Natural killer cell (primary cell): Measurements from ENCODE around the gene GNAI2. TPM values are rescaled to one million over a fixed set of nuclear protein-coding genes. Genes with fewer than 3 reads are reported as not detected.

Experiments used
- ATAC-seq, 3 donors: fragments of 150-1000 bp in 2 of 3; fragments of 200-7000 bp in 1 of 3; cut with Tn5 transposase; 1 replicate in 1 of 3; 2 replicates in 2 of 3; pipeline ENCODE4 v1.10.0; 2021; ENCODE audit warnings: mild to moderate bottlenecking in 2 of 3, moderate library complexity in 2 of 3
- DNase-seq, 2 donors: peaks; one replicate each; pipeline versions ENCODE4 v3.0.0 to v3.0.0-alpha.2; 2013 to 2021; ENCODE audit warnings: mixed read lengths in 1 of 2
- H3K27ac ChIP-seq: one replicate; pipeline ENCODE4 v1.5.1; 2013; ENCODE audit warnings: mild to moderate bottlenecking, low read length
- H3K27me3 ChIP-seq: one replicate; pipeline ENCODE4 v1.6.1; 2013; ENCODE audit warnings: low read length; ENCODE audit not compliant: control insufficient read depth, insufficient read depth
- H3K36me3 ChIP-seq: one replicate; pipeline ENCODE4 v1.6.1; 2013; ENCODE audit warnings: low read length; ENCODE audit not compliant: control insufficient read depth, insufficient read depth
- H3K4me1 ChIP-seq: one replicate; pipeline ENCODE4 v1.6.1; 2013; ENCODE audit warnings: low read length; ENCODE audit not compliant: control insufficient read depth, insufficient read depth
- H3K4me3 ChIP-seq: one replicate; pipeline ENCODE4 v1.5.1; 2013; ENCODE audit warnings: low read length
- H3K9me3 ChIP-seq: one replicate; pipeline ENCODE4 v1.6.1; 2013; ENCODE audit warnings: low read length; ENCODE audit not compliant: control insufficient read depth, insufficient read depth
- H3K27ac Mint-ChIP-seq, 2 donors: one replicate each; pipeline ENCODE4 v1.8.0; 2022; ENCODE audit warnings: mild to moderate bottlenecking in 2 of 2, mixed read lengths in 2 of 2, moderate library complexity in 1 of 2
- H3K27me3 Mint-ChIP-seq, 2 donors: one replicate each; pipeline ENCODE4 v1.8.0; 2022; ENCODE audit warnings: low read depth in 2 of 2, mixed read lengths in 2 of 2
- H3K36me3 Mint-ChIP-seq: one replicate; pipeline ENCODE4 v1.8.0; 2022; ENCODE audit warnings: mixed read lengths
- H3K4me1 Mint-ChIP-seq, 2 donors: one replicate each; pipeline ENCODE4 v1.8.0; 2022; ENCODE audit warnings: mixed read lengths in 2 of 2
- H3K4me3 Mint-ChIP-seq: one replicate; pipeline ENCODE4 v1.8.0; 2022; ENCODE audit warnings: mild to moderate bottlenecking, moderate library complexity, mixed read lengths
- H3K9me3 Mint-ChIP-seq, 2 donors: one replicate each; pipeline ENCODE4 v1.8.0; 2022; ENCODE audit warnings: mixed read lengths in 2 of 2
- WGBS: methylation state at CpG from one replicate; pipeline ENCODE4 v1.1.7; 2013; ENCODE audit warnings: missing lambda C conversion rate; ENCODE audit not compliant: insufficient coverage; 5-methylcytosine and 5-hydroxymethylcytosine counted together
- intact Hi-C: fragments of 100-400 bp; cut with micrococcal nuclease; formaldehyde crosslinking; loops from one replicate; pipeline ENCODE4 v1.14.2; 2022
- total RNA-seq, 4 donors: library from RNA; stranded (reverse); fragments of 120-200 nt in 1 of 4; gene quantifications; one replicate each; pipeline versions ENCODE4 v1.2.3 to v1.2.4, GENCODE V29; 2013 to 2022
- TF ChIP-seq, protein P1 (sequence below): fragments of 200-600 bp; IDR thresholded peaks from one replicate; pipeline ENCODE4 v1.8.0; 2022; ENCODE audit warnings: antibody characterized with exemption

Gene GNAI2
- total RNA-seq, 3 donors from 2014 or later (not counting 1 experiment from before 2014, with no cell fraction given) = 428 to 467 (median 447) TPM

DNA sequence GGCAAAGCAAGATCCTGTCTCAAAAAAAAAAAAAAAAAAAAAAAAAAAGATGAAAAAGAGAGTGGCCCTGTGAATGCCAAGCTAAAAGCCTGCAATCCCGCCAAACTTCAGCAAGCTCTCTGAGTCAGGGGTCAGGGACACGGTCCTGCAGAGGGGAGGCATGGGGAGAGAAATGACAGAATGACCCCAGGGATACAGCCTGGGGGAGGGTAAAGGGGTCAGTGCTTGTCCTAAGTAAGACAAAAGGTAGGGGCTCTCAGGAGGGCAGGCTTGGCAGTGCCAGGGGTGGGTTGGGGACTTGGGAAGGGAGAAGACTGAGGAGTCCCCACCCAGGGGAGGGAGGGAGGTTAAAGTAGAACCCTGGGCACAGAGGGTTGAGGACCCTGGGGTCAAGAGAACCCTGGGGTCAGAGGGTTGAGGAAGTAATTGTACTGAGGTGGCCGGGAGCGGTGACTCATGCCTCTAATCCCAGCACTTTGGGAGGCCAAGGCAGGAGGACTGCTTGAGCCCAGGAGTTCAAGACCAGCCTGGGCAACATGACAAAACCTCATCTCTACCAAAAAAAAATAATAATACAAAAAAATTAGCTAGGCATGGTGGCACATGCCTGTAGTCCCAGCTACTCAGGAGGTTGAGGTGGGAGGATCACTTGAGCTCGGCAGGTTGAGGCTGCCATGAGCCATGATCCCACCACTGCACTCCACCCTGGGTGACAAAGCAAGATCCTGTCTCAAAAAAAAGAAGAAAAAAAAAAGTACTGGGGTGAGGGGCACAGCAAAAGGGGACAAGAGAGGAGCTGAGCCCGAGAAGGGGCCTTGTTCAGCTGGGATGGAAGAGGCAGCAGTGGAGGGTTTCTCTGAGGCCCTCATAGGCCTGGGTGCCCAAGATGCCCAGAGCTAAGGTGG, 27.7 kb downstream of the GNAI2 start:
- TF ChIP-seq, protein P1, sequence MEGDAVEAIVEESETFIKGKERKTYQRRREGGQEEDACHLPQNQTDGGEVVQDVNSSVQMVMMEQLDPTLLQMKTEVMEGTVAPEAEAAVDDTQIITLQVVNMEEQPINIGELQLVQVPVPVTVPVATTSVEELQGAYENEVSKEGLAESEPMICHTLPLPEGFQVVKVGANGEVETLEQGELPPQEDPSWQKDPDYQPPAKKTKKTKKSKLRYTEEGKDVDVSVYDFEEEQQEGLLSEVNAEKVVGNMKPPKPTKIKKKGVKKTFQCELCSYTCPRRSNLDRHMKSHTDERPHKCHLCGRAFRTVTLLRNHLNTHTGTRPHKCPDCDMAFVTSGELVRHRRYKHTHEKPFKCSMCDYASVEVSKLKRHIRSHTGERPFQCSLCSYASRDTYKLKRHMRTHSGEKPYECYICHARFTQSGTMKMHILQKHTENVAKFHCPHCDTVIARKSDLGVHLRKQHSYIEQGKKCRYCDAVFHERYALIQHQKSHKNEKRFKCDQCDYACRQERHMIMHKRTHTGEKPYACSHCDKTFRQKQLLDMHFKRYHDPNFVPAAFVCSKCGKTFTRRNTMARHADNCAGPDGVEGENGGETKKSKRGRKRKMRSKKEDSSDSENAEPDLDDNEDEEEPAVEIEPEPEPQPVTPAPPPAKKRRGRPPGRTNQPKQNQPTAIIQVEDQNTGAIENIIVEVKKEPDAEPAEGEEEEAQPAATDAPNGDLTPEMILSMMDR = no peak
- Mint-ChIP-seq H3K9me3 (no peaks in the 10 kb centered on the region), H3K36me3 (no peaks in the 10 kb centered on the region), H3K27ac (no peak overlapping the region), H3K27me3 (peaks cover 0 to 6% of the 10 kb centered on the region in 2 donors), H3K4me3 (no peak overlapping the region), H3K4me1 (peaks cover 5 to 6% of the 10 kb centered on the region in 2 donors)
- Histone ChIP-seq H3K9me3 (no peaks in the 10 kb centered on the region), H3K4me3 (no peak overlapping the region), H3K27ac (no peak overlapping the region), H3K27me3 (peaks cover 3% of the 10 kb centered on the region), H3K4me1 (peaks cover 19% of the 10 kb centered on the region), H3K36me3 (peaks cover 6% of the 10 kb centered on the region)
- ATAC-seq (no peak), DNase-seq (no peak)
- WGBS = 82% methylated on average over 6 of the region's 6 CpGs
- intact Hi-C loops = no loop called here

DNA sequence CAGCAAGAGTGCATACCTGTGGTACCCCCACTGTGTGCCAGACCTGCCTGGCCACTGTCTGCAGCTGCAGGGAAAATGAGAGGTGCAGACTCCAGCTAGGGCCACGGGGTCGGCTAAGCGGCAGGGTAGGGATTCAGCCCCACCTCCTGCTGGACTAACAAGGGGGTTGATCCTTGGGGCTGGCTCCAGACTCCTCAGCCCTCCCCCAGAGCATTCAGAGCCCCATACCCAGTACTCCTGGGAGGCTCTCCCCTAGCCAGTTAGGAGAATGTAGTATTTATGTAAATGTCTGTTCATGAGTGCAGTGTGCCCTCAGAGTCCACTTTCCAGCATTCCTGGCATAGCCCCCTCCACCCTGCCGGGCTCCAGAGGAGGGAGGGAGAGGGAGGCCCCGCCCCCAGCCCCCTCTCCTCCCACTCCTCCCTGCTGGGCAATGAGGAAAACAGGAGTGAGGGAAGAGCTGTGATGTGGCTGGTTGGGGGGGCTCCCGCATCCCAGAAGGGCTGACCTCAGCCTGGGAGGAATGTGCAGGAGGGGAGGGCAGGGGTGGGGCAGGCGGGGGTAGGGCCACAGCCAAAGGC, 28.5 kb downstream of the GNAI2 start:
- WGBS = 94% methylated on average over 3 of the region's 7 CpGs
- DNase-seq (no peak), ATAC-seq (no peak)
- no peaks in the 10 kb centered on the region for H3K9me3 ChIP-seq
- H3K36me3 Mint-ChIP-seq = no peaks in the 10 kb centered on the region
- no peak overlapping the region for H3K4me3 Mint-ChIP-seq
- H3K4me3 ChIP-seq = no peak overlapping the region
- H3K4me1 Mint-ChIP-seq = peaks cover 5 to 6% of the 10 kb centered on the region in 2 donors
- peaks cover 0 to 6% of the 10 kb centered on the region in 2 donors for H3K27me3 Mint-ChIP-seq
- peaks cover 16% of the 10 kb centered on the region for H3K4me1 ChIP-seq
- H3K36me3 ChIP-seq = peaks cover 3% of the 10 kb centered on the region
- H3K9me3 Mint-ChIP-seq = no peaks in the 10 kb centered on the region
- no peak overlapping the region for H3K27ac ChIP-seq
- no peak overlapping the region for H3K27ac Mint-ChIP-seq
- peaks cover 3% of the 10 kb centered on the region for H3K27me3 ChIP-seq
- intact Hi-C loops = no loop called here
- TF ChIP-seq, protein P1 = no peak

DNA sequence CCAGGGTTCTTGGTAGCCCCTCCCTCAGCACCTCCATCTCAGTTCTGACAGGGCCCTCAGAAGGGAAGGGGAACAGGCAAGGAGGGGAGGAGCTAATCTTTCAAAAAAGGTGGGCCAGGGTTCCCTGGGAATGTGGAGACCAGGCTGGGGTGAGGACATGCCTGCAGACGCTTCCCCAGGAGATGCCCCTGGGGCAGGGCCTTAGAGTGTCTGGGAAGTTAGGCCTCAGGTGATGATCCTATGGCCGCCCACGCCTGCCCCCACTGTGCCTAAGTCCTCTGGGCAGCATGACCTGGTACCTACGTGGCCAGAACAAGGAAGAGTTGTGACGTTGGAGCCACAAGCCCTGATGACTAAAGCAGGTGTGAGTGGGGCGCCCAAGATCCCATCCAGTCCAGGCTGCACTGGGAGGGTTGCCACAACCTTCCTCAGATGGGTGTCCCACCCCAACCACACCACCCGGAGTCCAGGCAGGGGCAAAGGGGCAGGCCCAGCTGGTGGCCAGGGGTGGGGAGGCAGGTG, 29.0 kb downstream of the GNAI2 start:
- DNase-seq (no peak), ATAC-seq (no peak)
- intact Hi-C loops = no loop called here
- 81% methylated on average over 7 of the region's 7 CpGs for WGBS
- Histone ChIP-seq H3K27ac (no peak overlapping the region), H3K36me3 (no peaks in the 10 kb centered on the region), H3K4me3 (no peak overlapping the region), H3K4me1 (peaks cover 11% of the 10 kb centered on the region), H3K9me3 (no peaks in the 10 kb centered on the region), H3K27me3 (peaks cover 3% of the 10 kb centered on the region)
- Mint-ChIP-seq H3K9me3 (no peaks in the 10 kb centered on the region), H3K36me3 (no peaks in the 10 kb centered on the region), H3K27ac (no peak overlapping the region), H3K4me1 (peaks cover 0 to under 1% of the 10 kb centered on the region in 2 donors), H3K27me3 (peaks cover 0 to 6% of the 10 kb centered on the region in 2 donors), H3K4me3 (no peak overlapping the region)
- TF ChIP-seq, protein P1 = no peak
